ENCODE measurements around the gene ZFP36L1. TPM values are rescaled to one million over a fixed set of nuclear protein-coding genes. Genes with fewer than 3 reads are reported as not detected.

The ZFP36L1 gene
- total and polyA plus RNA-seq, 8 donors = 44.4 to 655 (median 131) TPM

- Histone ChIP-seq H3K36me3 (no peaks in the 10 kb centered on the region), H3K9me3 (no peaks in the 10 kb centered on the region), H3K27ac (peak overlapping the region; percentile 92 to 99 (median 97)), H3K4me1 (peaks cover 37 to 82% (median 64%) of the 10 kb centered on the region in 4 donors), H3K4me3 (peak overlapping the region; percentile 32 to 53 (median 44)), H3K27me3 (no peaks in the 10 kb centered on the region)
- DNase-seq = peak; percentile 91 to 97
- intact Hi-C loops (cut with DNase I; ENCODE audit: low total_unique reads) = loop anchor here (5.0 kb wide), 1 partner anchor 569 kb away; no protein-coding TSS in a partner anchor
- TF ChIP-seq CTCF (IDR thresholded peaks at IDR 0.05) (peak in 6 of 7 experiments; percentile 64 to 98 (median 94)), POLR2AphosphoS5 (IDR thresholded peaks at IDR 0.05) (peak; percentile 31 to 81 (median 80)), POLR2A (IDR thresholded peaks at IDR 0.05) (no peak)
- 3 to 4% (median 3%) methylated on average over 30 to 82 of the region's 82 CpGs for WGBS, 5 donors
Observed at GRCh38 chr14:68816183-68816942, 23.5 kb upstream of the ZFP36L1 start.

GRCh38 chr14:68815298-68816182, 22.7 kb upstream of the ZFP36L1 start:
- peak overlapping the region; percentile 32 to 53 (median 44) for H3K4me3 ChIP-seq
- no peak for DNase-seq
- WGBS, 5 donors = 73 to 88% (median 84%) methylated on average over 11 to 16 of the region's 16 CpGs
- TF ChIP-seq POLR2A (IDR thresholded peaks at IDR 0.05) (no peak), POLR2AphosphoS5 (IDR thresholded peaks at IDR 0.05) (no peak)
- H3K36me3 ChIP-seq = no peaks in the 10 kb centered on the region
- intact Hi-C loops (cut with DNase I; ENCODE audit: low total_unique reads) = loop anchor here (5.0 kb wide), 1 partner anchor 568 kb away; no protein-coding TSS in a partner anchor
- H3K9me3 ChIP-seq = no peaks in the 10 kb centered on the region
- H3K27ac ChIP-seq = peak overlapping the region; percentile 92 to 99 (median 97)
- no peaks in the 10 kb centered on the region for H3K27me3 ChIP-seq
- H3K4me1 ChIP-seq = peaks cover 37 to 77% (median 64%) of the 10 kb centered on the region in 4 donors

GRCh38 chr14:68814539-68815297, 21.9 kb upstream of the ZFP36L1 start:
- H3K36me3 ChIP-seq = no peaks in the 10 kb centered on the region
- intact Hi-C loops (cut with DNase I; ENCODE audit: low total_unique reads) = loop anchor here (5.0 kb wide), 1 partner anchor 567 kb away; no protein-coding TSS in a partner anchor
- peak in 1 of 2 donors; percentile 93 for DNase-seq
- peak overlapping the region in 3 of 4 donors; percentile 18 to 23 (median 22) for H3K4me3 ChIP-seq
- WGBS, 5 donors = 8 to 16% (median 10%) methylated on average over 12 of the region's 12 CpGs
- H3K9me3 ChIP-seq = no peaks in the 10 kb centered on the region
- TF ChIP-seq EP300 (IDR thresholded peaks at IDR 0.05) (no peak), POLR2AphosphoS5 (IDR thresholded peaks at IDR 0.05) (peak in 1 of 3 donors; percentile 11), POLR2A (IDR thresholded peaks at IDR 0.05) (no peak), CTCF (IDR thresholded peaks at IDR 0.05) (no peak)
- H3K27me3 ChIP-seq = no peaks in the 10 kb centered on the region
- peaks cover 37 to 73% (median 59%) of the 10 kb centered on the region in 4 donors for H3K4me1 ChIP-seq
- peak overlapping the region; percentile 92 to 99 (median 97) for H3K27ac ChIP-seq

GRCh38 chr14:68814238-68814538, 21.3 kb upstream of the ZFP36L1 start:
- H3K27me3 ChIP-seq = no peaks in the 10 kb centered on the region
- TF ChIP-seq POLR2AphosphoS5 (IDR thresholded peaks at IDR 0.05) = no peak
- TF ChIP-seq POLR2A (IDR thresholded peaks at IDR 0.05) = no peak
- no peak for TF ChIP-seq CTCF (IDR thresholded peaks at IDR 0.05)
- no peak for TF ChIP-seq EP300 (IDR thresholded peaks at IDR 0.05)
- peak overlapping the region in 3 of 4 donors; percentile 18 to 23 (median 22) for H3K4me3 ChIP-seq
- H3K27ac ChIP-seq = peak overlapping the region; percentile 63 to 98 (median 94)
- no peaks in the 10 kb centered on the region for H3K36me3 ChIP-seq
- DNase-seq = no peak
- peaks cover 33 to 73% (median 54%) of the 10 kb centered on the region in 4 donors for H3K4me1 ChIP-seq
- intact Hi-C loops (cut with DNase I; ENCODE audit: low total_unique reads) = no loop called here
- no peaks in the 10 kb centered on the region for H3K9me3 ChIP-seq
- 30 to 49% (median 34%) methylated on average over 2 of the region's 2 CpGs for WGBS, 5 donors

Measured in stomach (tissue), 9 donors.